M059J (cell line): ENCODE results near the gene GABRG3. TPM values are rescaled to one million over a fixed set of nuclear protein-coding genes. Genes with fewer than 3 reads are reported as not detected.

ENCODE experiments used
- DNase-seq: peaks from one replicate; pipeline ENCODE4 v3.0.0-alpha.2; 2012; ENCODE audit warnings: low read depth
- total RNA-seq: library from RNA; depleted of rRNA; stranded (reverse); fragments of >200 nt; shearing (Covaris generic); gene quantifications from 2 replicates; pipeline ENCODE4 v1.2.3, GENCODE V29; 2014; rRNA removed

The GABRG3 gene
- total RNA-seq, 1 experiment from 2014 or later: not detected

- DNase-seq: no peak
Measured at GRCh38 chr15:27573805-27574485, 603.0 kb downstream of the GABRG3 start.

- DNase-seq: no peak
Measured at GRCh38 chr15:27574541-27575054, 603.6 kb downstream of the GABRG3 start.

- no peak for DNase-seq
Measured at GRCh38 chr15:27575521-27575920, 604.5 kb downstream of the GABRG3 start.

DNA sequence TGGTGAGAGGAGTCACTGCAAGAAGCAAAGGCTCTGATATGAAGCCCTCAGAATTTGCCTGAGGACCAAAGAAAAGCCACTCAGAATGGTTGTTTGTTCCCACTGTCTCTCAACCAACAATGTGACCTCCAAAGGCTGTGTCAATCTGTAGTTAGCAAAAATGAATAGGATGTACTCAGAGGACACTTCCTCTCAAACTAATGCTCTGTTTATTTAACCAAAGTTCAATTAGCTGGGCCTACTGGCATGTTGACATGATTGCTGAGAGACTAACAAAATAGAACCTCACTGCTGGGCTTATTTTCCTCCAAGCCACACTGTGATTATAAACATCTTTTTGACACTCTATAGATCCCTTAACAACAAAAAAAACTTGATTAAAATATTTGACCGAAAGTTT lies 605.6 kb downstream of the GABRG3 start:
- DNase-seq: no peak

- no peak for DNase-seq
Measured at GRCh38 chr15:27579738-27580137, 608.8 kb downstream of the GABRG3 start.

- no peak for DNase-seq
Measured at GRCh38 chr15:27582726-27583410, 611.9 kb downstream of the GABRG3 start.

- no peak for DNase-seq
Measured at GRCh38 chr15:27583651-27584050, 612.7 kb downstream of the GABRG3 start.

GRCh38 chr15:27585041-27585640 lies 614.2 kb downstream of the GABRG3 start:
- DNase-seq: no peak

DNA sequence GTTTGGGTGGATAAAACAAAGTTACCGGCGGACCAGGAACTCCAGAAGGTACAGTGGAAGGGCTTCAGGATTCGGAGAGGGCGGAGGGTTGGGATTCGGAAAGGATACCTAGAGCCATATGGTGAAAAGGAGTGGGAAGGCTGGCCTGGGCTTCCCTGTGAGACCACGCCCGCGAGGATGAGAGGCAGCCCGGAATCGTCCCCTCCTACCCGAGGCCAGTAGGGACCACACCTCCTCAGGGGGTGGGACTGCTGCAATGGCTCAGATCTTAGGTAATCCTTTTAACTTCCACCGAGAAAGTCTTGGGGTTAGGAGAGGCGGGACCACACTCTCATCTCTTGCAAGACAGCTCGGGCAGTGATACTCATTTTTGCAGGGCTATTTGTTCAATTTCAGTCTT lies 616.8 kb downstream of the GABRG3 start:
- DNase-seq: no peak

GRCh38 chr15:27589260-27589659 lies 618.3 kb downstream of the GABRG3 start:
- DNase-seq: no peak

DNA sequence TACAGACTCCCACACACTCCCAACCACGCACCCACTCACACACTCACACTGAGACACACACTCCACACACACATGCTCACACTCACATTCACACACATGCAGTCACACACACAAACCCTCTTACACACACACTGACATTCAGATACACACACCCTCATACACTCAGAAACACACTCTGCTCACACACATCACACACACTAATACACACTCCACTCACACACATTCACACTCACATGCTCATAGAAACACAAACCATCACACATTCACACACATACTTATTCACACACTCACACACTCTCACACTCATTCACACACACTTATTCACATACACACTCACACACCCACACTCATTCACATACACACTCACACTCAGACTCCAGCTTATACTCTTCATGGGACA lies 618.8 kb downstream of the GABRG3 start:
- no peak for DNase-seq

Other genes with a start within 250 kb of the GABRG3 start
- gene GABRB3, start 198.1 kb upstream of the GABRG3 start, total RNA-seq: not detected in 2 replicates
- 0.57 TPM in 1 of 2 replicates, not detected in the other for gene GABRA5, start 104.1 kb upstream of the GABRG3 start, total RNA-seq